OCI-LY1 (cell line): Measurements from ENCODE around the gene OR4A16.

Experiments used
- EZH2 ChIP-seq: fragments of 200-600 bp; sonication (generic), shearing (Covaris generic); IDR thresholded peaks from 2 replicates; pipeline ENCODE4 v1.8.0; 2017; ENCODE audit warnings: borderline replicate concordance, mixed run types, mild to moderate bottlenecking, antibody characterized with exemption, low read length, moderate library complexity, mixed read lengths
- TF ChIP-seq, protein P1 (sequence below): fragments of 200-600 bp; sonication (generic), shearing (Covaris generic); IDR thresholded peaks from 2 replicates; pipeline ENCODE4 v1.5.1; 2017; ENCODE audit warnings: mild to moderate bottlenecking, antibody characterized with exemption, low read length, moderate library complexity, mixed read lengths

DNA sequence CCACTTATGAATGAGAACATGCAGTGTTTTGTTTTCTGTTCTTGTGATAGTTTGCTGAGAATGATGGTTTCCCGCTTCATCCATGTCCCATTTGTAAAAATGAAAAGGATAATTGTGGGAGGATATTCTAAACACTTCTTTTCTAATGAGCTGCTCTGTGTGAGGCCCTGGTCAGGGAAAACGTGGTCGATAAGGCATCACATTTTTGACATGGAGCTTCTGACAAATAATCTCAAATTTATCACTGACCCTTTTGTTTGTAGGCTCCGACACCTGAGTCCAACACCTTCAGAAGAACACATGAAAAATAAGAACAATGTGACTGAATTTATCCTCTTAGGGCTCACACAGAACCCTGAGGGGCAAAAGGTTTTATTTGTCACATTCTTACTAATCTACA is 24.7 kb downstream of the OR4A16 start, which contains the start of gene OR4A15:
- TF ChIP-seq, protein P1, sequence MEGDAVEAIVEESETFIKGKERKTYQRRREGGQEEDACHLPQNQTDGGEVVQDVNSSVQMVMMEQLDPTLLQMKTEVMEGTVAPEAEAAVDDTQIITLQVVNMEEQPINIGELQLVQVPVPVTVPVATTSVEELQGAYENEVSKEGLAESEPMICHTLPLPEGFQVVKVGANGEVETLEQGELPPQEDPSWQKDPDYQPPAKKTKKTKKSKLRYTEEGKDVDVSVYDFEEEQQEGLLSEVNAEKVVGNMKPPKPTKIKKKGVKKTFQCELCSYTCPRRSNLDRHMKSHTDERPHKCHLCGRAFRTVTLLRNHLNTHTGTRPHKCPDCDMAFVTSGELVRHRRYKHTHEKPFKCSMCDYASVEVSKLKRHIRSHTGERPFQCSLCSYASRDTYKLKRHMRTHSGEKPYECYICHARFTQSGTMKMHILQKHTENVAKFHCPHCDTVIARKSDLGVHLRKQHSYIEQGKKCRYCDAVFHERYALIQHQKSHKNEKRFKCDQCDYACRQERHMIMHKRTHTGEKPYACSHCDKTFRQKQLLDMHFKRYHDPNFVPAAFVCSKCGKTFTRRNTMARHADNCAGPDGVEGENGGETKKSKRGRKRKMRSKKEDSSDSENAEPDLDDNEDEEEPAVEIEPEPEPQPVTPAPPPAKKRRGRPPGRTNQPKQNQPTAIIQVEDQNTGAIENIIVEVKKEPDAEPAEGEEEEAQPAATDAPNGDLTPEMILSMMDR = no peak
- no peak for TF ChIP-seq EZH2
